ENCODE data around the gene TSHZ2.

GRCh38 chr20:53403029-53403428 is 430.9 kb downstream of the TSHZ2 start:
- TF ChIP-seq RAD21 (IDR thresholded peaks at IDR 0.05; ENCODE audit: low read depth) (no peak), CEBPB (IDR thresholded peaks at IDR 0.05) (no peak), NFIC (IDR thresholded peaks at IDR 0.05) (no peak), EP300 (IDR thresholded peaks at IDR 0.05; ENCODE audit: borderline replicate concordance) (no peak), CREB1 (IDR thresholded peaks at IDR 0.05; ENCODE audit: low read depth) (no peak), USF1 (IDR thresholded peaks at IDR 0.05) (no peak), MAX (IDR thresholded peaks at IDR 0.05) (no peak), YY1 (IDR thresholded peaks at IDR 0.05; ENCODE audit: low read depth) (no peak), TAF1 (IDR thresholded peaks at IDR 0.05; ENCODE audit: low read depth) (no peak), REST (IDR thresholded peaks at IDR 0.05; ENCODE audit: low read depth) (no peak), TCF12 (IDR thresholded peaks at IDR 0.05; ENCODE audit: low read depth) (no peak), ZBTB7A (IDR thresholded peaks at IDR 0.05; ENCODE audit: low read depth) (no peak)

Data from Ishikawa (cell line).